Measurements from ENCODE around the gene ZNF821.
A peak's percentile ranks its signal among the peaks of the same experiment; 100 is the strongest.

Gene ZNF821

GRCh38 chr16:71929048-71929447, 45.1 kb upstream of the ZNF821 start:
- TF ChIP-seq, protein P1, sequence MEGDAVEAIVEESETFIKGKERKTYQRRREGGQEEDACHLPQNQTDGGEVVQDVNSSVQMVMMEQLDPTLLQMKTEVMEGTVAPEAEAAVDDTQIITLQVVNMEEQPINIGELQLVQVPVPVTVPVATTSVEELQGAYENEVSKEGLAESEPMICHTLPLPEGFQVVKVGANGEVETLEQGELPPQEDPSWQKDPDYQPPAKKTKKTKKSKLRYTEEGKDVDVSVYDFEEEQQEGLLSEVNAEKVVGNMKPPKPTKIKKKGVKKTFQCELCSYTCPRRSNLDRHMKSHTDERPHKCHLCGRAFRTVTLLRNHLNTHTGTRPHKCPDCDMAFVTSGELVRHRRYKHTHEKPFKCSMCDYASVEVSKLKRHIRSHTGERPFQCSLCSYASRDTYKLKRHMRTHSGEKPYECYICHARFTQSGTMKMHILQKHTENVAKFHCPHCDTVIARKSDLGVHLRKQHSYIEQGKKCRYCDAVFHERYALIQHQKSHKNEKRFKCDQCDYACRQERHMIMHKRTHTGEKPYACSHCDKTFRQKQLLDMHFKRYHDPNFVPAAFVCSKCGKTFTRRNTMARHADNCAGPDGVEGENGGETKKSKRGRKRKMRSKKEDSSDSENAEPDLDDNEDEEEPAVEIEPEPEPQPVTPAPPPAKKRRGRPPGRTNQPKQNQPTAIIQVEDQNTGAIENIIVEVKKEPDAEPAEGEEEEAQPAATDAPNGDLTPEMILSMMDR (IDR thresholded peaks at IDR 0.05; ENCODE audit: low read depth, low read length, missing control alignments): no peak
- Histone ChIP-seq H3K4me3 (ENCODE audit: low read depth, low read length) (no peak overlapping the region), H3K36me3 (replicated peaks) (peaks cover 45% of the 10 kb centered on the region), H3K27ac (peak overlapping the region; percentile 29), H3K27me3 (replicated peaks) (no peaks in the 10 kb centered on the region)
- peak; percentile 67 for DNase-seq
- in situ Hi-C loops (cut with HindIII; ENCODE audit: low pct_ligation_motif_present, low sequenced_read_pairs): no loop called here

DNA sequence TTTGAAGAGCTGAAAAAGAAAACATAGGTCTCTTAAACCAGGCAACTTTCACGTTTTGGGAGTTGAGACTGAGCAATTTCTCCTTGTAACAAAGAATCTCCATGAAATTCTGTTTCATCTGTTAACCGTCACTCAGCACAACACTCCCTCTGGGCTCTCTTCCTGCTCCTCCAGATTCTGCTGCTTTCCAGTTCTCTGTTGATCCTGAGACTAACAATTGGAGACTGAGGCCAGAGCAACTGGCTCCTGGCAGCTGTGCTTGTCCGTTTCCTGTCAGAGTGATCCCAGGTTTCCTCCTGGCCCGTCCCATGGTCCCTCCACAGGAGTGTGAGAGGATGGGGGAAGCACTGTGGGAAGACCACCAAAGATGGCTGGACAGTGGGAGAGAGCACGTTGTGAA, 43.8 kb upstream of the ZNF821 start:
- H3K36me3 ChIP-seq (replicated peaks): peaks cover 56% of the 10 kb centered on the region
- no peak overlapping the region for H3K27ac ChIP-seq

GRCh38 chr16:71927383-71927782, 43.4 kb upstream of the ZNF821 start:
- peak overlapping the region; percentile 31 for H3K27ac ChIP-seq
- H3K36me3 ChIP-seq (replicated peaks): peaks cover 59% of the 10 kb centered on the region
- in situ Hi-C loops (cut with HindIII; ENCODE audit: low pct_ligation_motif_present, low sequenced_read_pairs): no loop called here
- DNase-seq: peak; percentile 77
- TF ChIP-seq, protein P1 (IDR thresholded peaks at IDR 0.05; ENCODE audit: low read depth, low read length, missing control alignments): no peak
- no peak overlapping the region for H3K4me3 ChIP-seq (ENCODE audit: low read depth, low read length)
- H3K27me3 ChIP-seq (replicated peaks): no peaks in the 10 kb centered on the region

More for the DNA sequence above, 43.8 kb upstream of the ZNF821 start:
- in situ Hi-C loops (cut with HindIII; ENCODE audit: low pct_ligation_motif_present, low sequenced_read_pairs): no loop called here
- DNase-seq: no peak
- Histone ChIP-seq H3K4me3 (ENCODE audit: low read depth, low read length) (no peak overlapping the region), H3K27me3 (replicated peaks) (no peaks in the 10 kb centered on the region)
- TF ChIP-seq, protein P1 (IDR thresholded peaks at IDR 0.05; ENCODE audit: low read depth, low read length, missing control alignments): no peak

GRCh38 chr16:71924710-71925109, 40.7 kb upstream of the ZNF821 start:
- in situ Hi-C loops (cut with HindIII; ENCODE audit: low pct_ligation_motif_present, low sequenced_read_pairs): no loop called here
- TF ChIP-seq, protein P1 (IDR thresholded peaks at IDR 0.05; ENCODE audit: low read depth, low read length, missing control alignments): no peak
- peaks cover 74% of the 10 kb centered on the region for H3K36me3 ChIP-seq (replicated peaks)
- H3K4me3 ChIP-seq (ENCODE audit: low read depth, low read length): no peak overlapping the region
- H3K27ac ChIP-seq: no peak overlapping the region
- no peaks in the 10 kb centered on the region for H3K27me3 ChIP-seq (replicated peaks)
- no peak for DNase-seq

DNA sequence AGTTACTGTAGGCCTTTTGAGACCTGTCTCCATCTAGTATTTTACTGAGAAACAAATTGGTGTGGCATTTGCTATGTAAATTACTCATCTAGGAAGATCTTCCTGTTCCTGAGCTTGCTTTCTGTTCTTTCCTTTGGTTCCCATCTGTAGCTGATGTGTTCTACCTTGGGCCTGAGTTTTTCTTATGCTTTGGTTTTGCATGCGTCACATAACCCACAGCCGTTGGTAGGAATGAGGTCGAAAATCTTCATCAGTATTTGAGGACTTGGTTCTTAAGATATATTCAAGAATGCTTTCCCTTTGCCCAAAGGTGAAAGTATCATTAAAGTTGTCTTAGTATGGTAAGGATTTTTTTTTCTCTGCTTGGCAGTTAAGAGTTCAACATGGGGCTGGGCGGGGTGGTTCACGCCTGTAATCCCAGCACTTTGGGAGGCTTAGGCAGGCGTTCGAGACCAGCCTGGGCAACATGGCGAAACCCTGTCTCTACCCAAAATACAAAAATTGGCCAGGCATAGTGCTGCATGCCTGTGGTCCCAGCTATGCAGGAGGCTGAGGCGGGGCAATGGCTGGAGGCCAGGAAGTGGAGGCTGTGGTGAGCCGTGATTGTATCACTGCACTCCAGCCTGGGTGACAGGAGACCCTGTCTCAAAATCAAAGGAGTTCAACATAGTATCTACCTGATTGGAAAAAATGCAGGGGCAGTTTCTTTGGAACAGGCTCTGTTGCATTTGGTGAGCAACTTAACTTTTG, 40.1 kb upstream of the ZNF821 start:
- Histone ChIP-seq H3K27ac (no peak overlapping the region), H3K36me3 (replicated peaks) (peaks cover 79% of the 10 kb centered on the region), H3K4me3 (ENCODE audit: low read depth, low read length) (no peak overlapping the region), H3K27me3 (replicated peaks) (no peaks in the 10 kb centered on the region)
- DNase-seq: peak; percentile 46
- TF ChIP-seq, protein P1 (IDR thresholded peaks at IDR 0.05; ENCODE audit: low read depth, low read length, missing control alignments): no peak
- in situ Hi-C loops (cut with HindIII; ENCODE audit: low pct_ligation_motif_present, low sequenced_read_pairs): no loop called here

DNA sequence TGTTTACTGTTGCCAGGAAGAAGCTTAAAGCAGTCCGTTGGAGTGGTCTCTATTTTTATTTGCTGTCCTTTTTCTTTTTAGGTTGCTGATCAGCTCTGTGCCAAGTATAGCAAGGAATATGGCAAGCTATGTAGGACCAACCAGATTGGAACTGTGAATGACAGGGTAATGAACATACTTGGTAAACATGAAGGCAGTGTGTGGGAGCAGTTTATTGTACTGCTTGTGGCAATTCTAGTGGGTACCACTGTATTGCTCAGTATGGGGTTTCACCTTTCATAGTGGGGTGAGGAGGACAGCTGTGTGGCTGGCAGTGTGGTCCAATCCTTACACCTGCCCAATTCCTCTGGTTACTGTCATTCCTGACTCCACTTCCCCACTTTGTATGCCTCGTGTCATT, 36.7 kb upstream of the ZNF821 start:
- DNase-seq: no peak
- no peak overlapping the region for H3K4me3 ChIP-seq (ENCODE audit: low read depth, low read length)
- TF ChIP-seq, protein P1 (IDR thresholded peaks at IDR 0.05; ENCODE audit: low read depth, low read length, missing control alignments): no peak
- H3K27me3 ChIP-seq (replicated peaks): no peaks in the 10 kb centered on the region
- H3K36me3 ChIP-seq (replicated peaks): peaks cover 67% of the 10 kb centered on the region
- in situ Hi-C loops (cut with HindIII; ENCODE audit: low pct_ligation_motif_present, low sequenced_read_pairs): no loop called here
- no peak overlapping the region for H3K27ac ChIP-seq
